ENCODE results near the gene SAC3D1. TPM values are rescaled to one million over a fixed set of nuclear protein-coding genes. Genes with fewer than 3 reads are reported as not detected.
"Not testable (repeated sequence)": the region's sequence is repeated elsewhere in the genome, so short reads cannot be mapped to it uniquely, and the experiment has no call there.

The SAC3D1 gene
- total RNA-seq, 1 experiment from 2014 or later: 4.8 TPM

- no peak for DNase-seq (ENCODE audit: low read depth, low spot score)
- in situ Hi-C loops (cut with HindIII; ENCODE audit: low pct_unique_long_range_greater_than_20kb, low sequenced_read_pairs): no loop called here
These were observed 23.1 kb upstream of the SAC3D1 start for GRCh38 chr11:65017937-65018336.

- in situ Hi-C loops (cut with HindIII; ENCODE audit: low pct_unique_long_range_greater_than_20kb, low sequenced_read_pairs): no loop called here
- no peak for DNase-seq (ENCODE audit: low read depth, low spot score)
These were observed 21.2 kb upstream of the SAC3D1 start for GRCh38 chr11:65019824-65020223.

- in situ Hi-C loops (cut with HindIII; ENCODE audit: low pct_unique_long_range_greater_than_20kb, low sequenced_read_pairs): no loop called here
- no peak for DNase-seq (ENCODE audit: low read depth, low spot score)
These were observed 20.0 kb upstream of the SAC3D1 start for GRCh38 chr11:65021003-65021402.

GRCh38 chr11:65021509-65021908 is 19.5 kb upstream of the SAC3D1 start:
- DNase-seq (ENCODE audit: low read depth, low spot score): no peak
- in situ Hi-C loops (cut with HindIII; ENCODE audit: low pct_unique_long_range_greater_than_20kb, low sequenced_read_pairs): no loop called here

- in situ Hi-C loops (cut with HindIII; ENCODE audit: low pct_unique_long_range_greater_than_20kb, low sequenced_read_pairs); DNase-seq (ENCODE audit: low read depth, low spot score): not testable (repeated sequence)
These were observed 17.5 kb upstream of the SAC3D1 start for GRCh38 chr11:65023502-65023901.

GRCh38 chr11:65026810-65027209 is 14.2 kb upstream of the SAC3D1 start:
- in situ Hi-C loops (cut with HindIII; ENCODE audit: low pct_unique_long_range_greater_than_20kb, low sequenced_read_pairs): no loop called here
- DNase-seq (ENCODE audit: low read depth, low spot score): no peak

GRCh38 chr11:65027213-65028067 is 13.6 kb upstream of the SAC3D1 start, which contains the start of gene SNX15:
Gene SNX15, plus strand, starts transcription at chr11:65027439. Its CDS starts 99 bp downstream, at chr11:65027538.
- peak; percentile 93 for DNase-seq (ENCODE audit: low read depth, low spot score)
- in situ Hi-C loops (cut with HindIII; ENCODE audit: low pct_unique_long_range_greater_than_20kb, low sequenced_read_pairs): no loop called here

GRCh38 chr11:65032216-65032615 is 8.8 kb upstream of the SAC3D1 start:
- in situ Hi-C loops (cut with HindIII; ENCODE audit: low pct_unique_long_range_greater_than_20kb, low sequenced_read_pairs): no loop called here
- DNase-seq (ENCODE audit: low read depth, low spot score): no peak

- no peak for DNase-seq (ENCODE audit: low read depth, low spot score)
- in situ Hi-C loops (cut with HindIII; ENCODE audit: low pct_unique_long_range_greater_than_20kb, low sequenced_read_pairs): no loop called here
These were observed 6.6 kb upstream of the SAC3D1 start for GRCh38 chr11:65034423-65034822.

- DNase-seq (ENCODE audit: low read depth, low spot score): no peak
- in situ Hi-C loops (cut with HindIII; ENCODE audit: low pct_unique_long_range_greater_than_20kb, low sequenced_read_pairs): no loop called here
These were observed 5.4 kb upstream of the SAC3D1 start for GRCh38 chr11:65035579-65035978.

GRCh38 chr11:65036931-65037330 is 4.1 kb upstream of the SAC3D1 start:
- no peak for DNase-seq (ENCODE audit: low read depth, low spot score)
- in situ Hi-C loops (cut with HindIII; ENCODE audit: low pct_unique_long_range_greater_than_20kb, low sequenced_read_pairs): no loop called here

- DNase-seq (ENCODE audit: low read depth, low spot score): no peak
- in situ Hi-C loops (cut with HindIII; ENCODE audit: low pct_unique_long_range_greater_than_20kb, low sequenced_read_pairs): no loop called here
These were observed 527 bp upstream of the SAC3D1 start for GRCh38 chr11:65040520-65040846.

GRCh38 chr11:65042891-65043290 is 1.9 kb downstream of the SAC3D1 start:
- in situ Hi-C loops (cut with HindIII; ENCODE audit: low pct_unique_long_range_greater_than_20kb, low sequenced_read_pairs): no loop called here
- DNase-seq (ENCODE audit: low read depth, low spot score): no peak

GRCh38 chr11:65043881-65044501 is 3.0 kb downstream of the SAC3D1 start:
- no peak for DNase-seq (ENCODE audit: low read depth, low spot score)
- in situ Hi-C loops (cut with HindIII; ENCODE audit: low pct_unique_long_range_greater_than_20kb, low sequenced_read_pairs): no loop called here

- in situ Hi-C loops (cut with HindIII; ENCODE audit: low pct_unique_long_range_greater_than_20kb, low sequenced_read_pairs): no loop called here
- DNase-seq (ENCODE audit: low read depth, low spot score): no peak
These were observed 4.1 kb downstream of the SAC3D1 start for GRCh38 chr11:65045061-65045460.

GRCh38 chr11:65045728-65046127 is 4.7 kb downstream of the SAC3D1 start:
- DNase-seq (ENCODE audit: low read depth, low spot score): no peak
- in situ Hi-C loops (cut with HindIII; ENCODE audit: low pct_unique_long_range_greater_than_20kb, low sequenced_read_pairs): no loop called here

- in situ Hi-C loops (cut with HindIII; ENCODE audit: low pct_unique_long_range_greater_than_20kb, low sequenced_read_pairs): no loop called here
- DNase-seq (ENCODE audit: low read depth, low spot score): no peak
These were observed 6.8 kb downstream of the SAC3D1 start for GRCh38 chr11:65047581-65048422.

- DNase-seq (ENCODE audit: low read depth, low spot score): no peak
These were observed 10.4 kb downstream of the SAC3D1 start for GRCh38 chr11:65051398-65051858.

More at GRCh38 chr11:65051398-65051858, 10.4 kb downstream of the SAC3D1 start:
- in situ Hi-C loops (cut with HindIII; ENCODE audit: low pct_unique_long_range_greater_than_20kb, low sequenced_read_pairs): no loop called here
